ENCODE data around the gene MAGI1.
"Not testable (repeated sequence)": the region's sequence is repeated elsewhere in the genome, so short reads cannot be mapped to it uniquely, and the experiment has no call there.

Gene MAGI1

DNA sequence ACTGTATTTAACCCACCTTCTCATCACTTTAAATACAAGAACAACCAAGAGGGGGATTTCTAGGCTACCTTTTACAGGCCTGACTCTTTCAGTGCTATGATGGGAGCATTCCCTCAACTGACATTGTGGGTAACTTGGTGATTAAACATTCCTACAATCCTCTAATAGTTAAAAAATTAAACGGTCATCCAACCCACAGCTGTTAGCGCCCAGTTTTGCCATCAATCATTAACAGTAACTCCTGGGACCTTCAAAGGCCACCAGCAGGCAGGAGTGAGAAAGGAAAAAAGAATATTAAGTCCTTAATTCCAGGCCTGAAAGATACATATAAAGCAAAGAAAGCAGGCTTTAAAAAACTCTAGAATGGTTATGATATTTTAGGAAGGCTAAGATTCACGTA is 512.1 kb downstream of the MAGI1 start:
- Histone ChIP-seq H4K8ac (ENCODE audit: low read depth, low read length) (no peak overlapping the region), H3K27ac (ENCODE audit: low read depth, low read length) (no peak overlapping the region), H2BK15ac (replicated peaks; ENCODE audit: low read depth) (no peak overlapping the region), H3K4me3 (ENCODE audit: low read length) (no peak overlapping the region), H3K4me1 (ENCODE audit: control insufficient read depth, low read depth, low read length) (no peaks in the 10 kb centered on the region), H3K4me2 (ENCODE audit: low read length) (no peak overlapping the region), H3K36me3 (ENCODE audit: control insufficient read depth, insufficient read depth, low read length) (no peaks in the 10 kb centered on the region), H3K23ac (ENCODE audit: low read length) (no peak overlapping the region), H3K27me3 (ENCODE audit: insufficient read depth, low read length, poor library complexity) (no peaks in the 10 kb centered on the region), H3K56ac (ENCODE audit: low read length) (no peak overlapping the region), H3K79me2 (ENCODE audit: control insufficient read depth, insufficient read depth, low read length) (no peaks in the 10 kb centered on the region), H2AK5ac (ENCODE audit: low read length) (no peak overlapping the region), H2BK5ac (ENCODE audit: low read length) (no peak overlapping the region), H3K9ac (ENCODE audit: low read length) (no peak overlapping the region), H3K18ac (ENCODE audit: low read length) (no peak overlapping the region), H2BK120ac (ENCODE audit: low read depth, low read length) (no peak overlapping the region), H4K5ac (ENCODE audit: low read length) (no peak overlapping the region), H3K4ac (ENCODE audit: low read depth, low read length) (no peak overlapping the region), H3K79me1 (ENCODE audit: low read length) (peaks cover 2% of the 10 kb centered on the region)
- WGBS (ENCODE audit: extremely low coverage, insufficient coverage, low lambda C conversion rate), result no CpG with 5 or more reads among the region's 3 CpGs
- no peak for DNase-seq

DNA sequence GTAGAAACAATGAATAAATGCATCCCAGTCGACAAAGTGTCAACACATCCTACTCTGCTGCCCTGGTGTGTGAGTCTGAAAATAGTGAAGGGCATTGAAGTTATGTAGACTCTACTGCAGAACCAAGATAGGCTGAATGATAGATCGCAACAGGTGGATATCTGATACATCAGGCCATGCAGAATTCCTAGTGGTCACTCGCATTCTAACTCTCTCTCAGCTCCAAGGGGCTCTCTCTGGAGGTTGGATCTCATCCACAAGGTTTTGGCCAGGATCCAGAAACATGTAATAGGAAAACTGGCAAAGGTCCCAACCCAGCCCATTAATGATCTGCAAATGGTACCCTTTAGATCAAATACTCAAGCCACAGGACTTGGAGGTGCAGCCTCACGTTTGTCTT is 514.1 kb downstream of the MAGI1 start:
- Histone ChIP-seq H2BK5ac (ENCODE audit: low read length) (no peak overlapping the region), H3K27me3 (ENCODE audit: insufficient read depth, low read length, poor library complexity) (no peaks in the 10 kb centered on the region), H3K4me2 (ENCODE audit: low read length) (no peak overlapping the region), H3K79me1 (ENCODE audit: low read length) (peaks cover 2% of the 10 kb centered on the region), H3K27ac (ENCODE audit: low read depth, low read length) (no peak overlapping the region), H3K4me1 (ENCODE audit: control insufficient read depth, low read depth, low read length) (no peaks in the 10 kb centered on the region), H3K18ac (ENCODE audit: low read length) (no peak overlapping the region), H4K8ac (ENCODE audit: low read depth, low read length) (no peak overlapping the region), H3K79me2 (ENCODE audit: control insufficient read depth, insufficient read depth, low read length) (no peaks in the 10 kb centered on the region), H2BK120ac (ENCODE audit: low read depth, low read length) (no peak overlapping the region), H3K36me3 (ENCODE audit: control insufficient read depth, insufficient read depth, low read length) (no peaks in the 10 kb centered on the region), H3K4ac (ENCODE audit: low read depth, low read length) (no peak overlapping the region), H2BK15ac (replicated peaks; ENCODE audit: low read depth) (no peak overlapping the region), H2AK5ac (ENCODE audit: low read length) (no peak overlapping the region), H3K56ac (ENCODE audit: low read length) (no peak overlapping the region), H3K9ac (ENCODE audit: low read length) (no peak overlapping the region), H4K5ac (ENCODE audit: low read length) (no peak overlapping the region), H3K4me3 (ENCODE audit: low read length) (no peak overlapping the region), H3K23ac (ENCODE audit: low read length) (no peak overlapping the region)
- no peak for DNase-seq
- no CpG with 5 or more reads among the region's 4 CpGs for WGBS (ENCODE audit: extremely low coverage, insufficient coverage, low lambda C conversion rate)

DNA sequence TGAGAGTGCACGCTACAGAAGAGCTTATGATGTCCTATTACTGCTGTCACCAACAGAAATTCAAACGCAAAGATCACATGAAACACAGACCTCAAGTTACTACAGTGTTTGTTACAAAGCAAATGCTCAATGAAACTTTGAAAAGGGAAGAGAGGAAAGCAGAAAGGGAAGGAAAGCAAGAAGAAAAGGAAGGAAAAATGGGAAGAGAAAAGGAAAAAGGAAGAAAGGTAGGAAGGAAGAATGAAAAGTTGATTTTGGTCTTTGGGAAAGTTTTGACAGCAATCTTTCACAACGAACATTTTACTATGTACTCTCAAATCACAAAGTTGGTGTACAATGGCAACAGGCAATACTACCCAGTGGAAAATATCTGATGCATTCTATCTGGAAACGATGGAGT is 514.8 kb downstream of the MAGI1 start:
- Histone ChIP-seq H3K9ac (ENCODE audit: low read length) (no peak overlapping the region), H3K36me3 (ENCODE audit: control insufficient read depth, insufficient read depth, low read length) (no peaks in the 10 kb centered on the region), H3K18ac (ENCODE audit: low read length) (no peak overlapping the region), H4K8ac (ENCODE audit: low read depth, low read length) (no peak overlapping the region), H2BK15ac (replicated peaks; ENCODE audit: low read depth) (no peak overlapping the region), H3K23ac (ENCODE audit: low read length) (no peak overlapping the region), H2BK5ac (ENCODE audit: low read length) (no peak overlapping the region), H2BK120ac (ENCODE audit: low read depth, low read length) (no peak overlapping the region), H3K79me1 (ENCODE audit: low read length) (peaks cover 2% of the 10 kb centered on the region), H4K5ac (ENCODE audit: low read length) (no peak overlapping the region), H3K4me1 (ENCODE audit: control insufficient read depth, low read depth, low read length) (no peaks in the 10 kb centered on the region), H3K4ac (ENCODE audit: low read depth, low read length) (no peak overlapping the region), H3K4me3 (ENCODE audit: low read length) (no peak overlapping the region), H3K56ac (ENCODE audit: low read length) (no peak overlapping the region), H2AK5ac (ENCODE audit: low read length) (no peak overlapping the region), H3K27me3 (ENCODE audit: insufficient read depth, low read length, poor library complexity) (no peaks in the 10 kb centered on the region), H3K4me2 (ENCODE audit: low read length) (no peak overlapping the region), H3K27ac (ENCODE audit: low read depth, low read length) (no peak overlapping the region), H3K79me2 (ENCODE audit: control insufficient read depth, insufficient read depth, low read length) (no peaks in the 10 kb centered on the region)
- no peak for DNase-seq
- WGBS (ENCODE audit: extremely low coverage, insufficient coverage, low lambda C conversion rate), result no CpG with 5 or more reads among the region's 4 CpGs

DNA sequence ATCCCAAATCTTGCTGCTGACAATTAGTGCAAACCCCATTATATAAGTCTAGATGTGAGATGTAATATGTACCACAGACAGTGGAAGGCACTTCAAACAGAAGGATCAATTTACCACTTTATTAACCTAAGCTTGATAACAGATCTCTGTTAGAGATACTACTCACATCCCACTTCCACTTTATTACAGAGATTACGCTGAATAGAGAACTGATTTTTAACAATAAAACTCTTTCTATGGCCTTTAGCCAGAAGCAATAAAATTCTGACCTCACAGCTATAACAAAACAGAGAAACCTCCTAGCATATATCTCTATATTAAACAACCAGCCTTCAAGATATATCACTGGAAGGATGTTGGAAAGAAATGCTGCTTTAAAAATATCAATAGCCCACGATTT is 517.7 kb downstream of the MAGI1 start:
- DNase-seq, result no peak
- H3K4me3 ChIP-seq (ENCODE audit: low read length), result no peak overlapping the region
- no peak overlapping the region for H4K8ac ChIP-seq (ENCODE audit: low read depth, low read length)
- H2BK15ac ChIP-seq (replicated peaks; ENCODE audit: low read depth), result no peak overlapping the region
- H3K56ac ChIP-seq (ENCODE audit: low read length), result no peak overlapping the region
- H3K27ac ChIP-seq (ENCODE audit: low read depth, low read length), result no peak overlapping the region
- no peak overlapping the region for H3K4ac ChIP-seq (ENCODE audit: low read depth, low read length)
- H4K5ac ChIP-seq (ENCODE audit: low read length), result no peak overlapping the region
- no peaks in the 10 kb centered on the region for H3K36me3 ChIP-seq (ENCODE audit: control insufficient read depth, insufficient read depth, low read length)
- H3K79me2 ChIP-seq (ENCODE audit: control insufficient read depth, insufficient read depth, low read length), result no peaks in the 10 kb centered on the region
- peaks cover 2% of the 10 kb centered on the region for H3K79me1 ChIP-seq (ENCODE audit: low read length)
- H2BK5ac ChIP-seq (ENCODE audit: low read length), result no peak overlapping the region
- no peaks in the 10 kb centered on the region for H3K27me3 ChIP-seq (ENCODE audit: insufficient read depth, low read length, poor library complexity)
- no peak overlapping the region for H3K4me2 ChIP-seq (ENCODE audit: low read length)
- no peak overlapping the region for H2AK5ac ChIP-seq (ENCODE audit: low read length)
- no peak overlapping the region for H3K18ac ChIP-seq (ENCODE audit: low read length)
- no peak overlapping the region for H3K23ac ChIP-seq (ENCODE audit: low read length)
- H2BK120ac ChIP-seq (ENCODE audit: low read depth, low read length), result no peak overlapping the region
- no peaks in the 10 kb centered on the region for H3K4me1 ChIP-seq (ENCODE audit: control insufficient read depth, low read depth, low read length)
- WGBS (ENCODE audit: extremely low coverage, insufficient coverage, low lambda C conversion rate), result no CpG with 5 or more reads among the region's 2 CpGs
- H3K9ac ChIP-seq (ENCODE audit: low read length), result no peak overlapping the region

DNA sequence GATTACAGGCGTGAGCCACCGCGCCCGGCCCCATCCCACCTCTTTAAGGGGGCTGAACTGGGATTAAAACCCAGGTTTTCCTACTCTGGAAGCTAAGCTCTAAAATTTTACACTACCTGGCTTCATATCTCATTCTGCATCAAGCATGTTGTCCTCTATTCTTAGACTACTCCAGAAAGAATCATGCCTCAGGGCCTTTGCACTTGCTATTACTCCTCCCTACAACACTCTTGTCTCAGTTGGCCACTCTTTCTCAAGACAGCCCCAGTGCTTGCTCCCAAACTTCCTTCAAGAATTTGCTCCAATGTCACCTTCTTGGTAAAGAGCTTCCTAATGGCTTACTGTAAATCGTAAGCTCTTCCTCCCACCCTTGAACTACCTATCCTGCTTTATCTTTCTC is 521.7 kb downstream of the MAGI1 start:
- H3K36me3 ChIP-seq (ENCODE audit: control insufficient read depth, insufficient read depth, low read length), result no peaks in the 10 kb centered on the region
- H3K79me2 ChIP-seq (ENCODE audit: control insufficient read depth, insufficient read depth, low read length), result no peaks in the 10 kb centered on the region
- H3K27me3 ChIP-seq (ENCODE audit: insufficient read depth, low read length, poor library complexity), result no peaks in the 10 kb centered on the region
- no peak overlapping the region for H2BK5ac ChIP-seq (ENCODE audit: low read length)
- no peak overlapping the region for H3K9ac ChIP-seq (ENCODE audit: low read length)
- no peak overlapping the region for H4K8ac ChIP-seq (ENCODE audit: low read depth, low read length)
- H3K23ac ChIP-seq (ENCODE audit: low read length), result no peak overlapping the region
- H3K79me1 ChIP-seq (ENCODE audit: low read length), result no peaks in the 10 kb centered on the region
- H3K56ac ChIP-seq (ENCODE audit: low read length), result no peak overlapping the region
- no peak overlapping the region for H3K27ac ChIP-seq (ENCODE audit: low read depth, low read length)
- H3K4ac ChIP-seq (ENCODE audit: low read depth, low read length), result no peak overlapping the region
- DNase-seq, result no peak
- no peak overlapping the region for H4K5ac ChIP-seq (ENCODE audit: low read length)
- H3K4me1 ChIP-seq (ENCODE audit: control insufficient read depth, low read depth, low read length), result no peaks in the 10 kb centered on the region
- no peak overlapping the region for H3K18ac ChIP-seq (ENCODE audit: low read length)
- H3K4me3 ChIP-seq (ENCODE audit: low read length), result no peak overlapping the region
- H2BK120ac ChIP-seq (ENCODE audit: low read depth, low read length), result no peak overlapping the region
- H3K4me2 ChIP-seq (ENCODE audit: low read length), result no peak overlapping the region
- H2BK15ac ChIP-seq (replicated peaks; ENCODE audit: low read depth), result no peak overlapping the region
- H2AK5ac ChIP-seq (ENCODE audit: low read length), result no peak overlapping the region
- no CpG with 5 or more reads among the region's 5 CpGs for WGBS (ENCODE audit: extremely low coverage, insufficient coverage, low lambda C conversion rate)

DNA sequence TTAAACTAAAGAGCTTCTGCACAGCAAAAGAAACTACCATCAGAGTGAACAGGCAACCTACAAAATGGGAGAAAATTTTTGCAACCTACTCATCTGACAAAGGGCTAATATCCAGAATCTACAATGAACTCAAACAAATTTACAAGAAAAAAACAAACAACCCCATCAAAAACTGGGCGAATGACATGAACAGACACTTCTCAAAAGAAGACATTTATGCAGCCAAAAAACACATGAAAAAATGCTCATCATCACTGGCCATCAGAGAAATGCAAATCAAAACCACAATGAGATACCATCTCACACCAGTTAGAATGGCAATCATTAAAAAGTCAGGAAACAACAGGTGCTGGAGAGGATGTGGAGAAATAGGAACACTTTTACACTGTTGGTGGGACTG is 524.4 kb downstream of the MAGI1 start:
- not testable (repeated sequence) for H2AK5ac ChIP-seq (ENCODE audit: low read length); H3K56ac ChIP-seq (ENCODE audit: low read length); H3K4me3 ChIP-seq (ENCODE audit: low read length); H2BK15ac ChIP-seq (replicated peaks; ENCODE audit: low read depth); H3K18ac ChIP-seq (ENCODE audit: low read length); H3K4ac ChIP-seq (ENCODE audit: low read depth, low read length); H3K79me1 ChIP-seq (ENCODE audit: low read length); H4K8ac ChIP-seq (ENCODE audit: low read depth, low read length); H3K9ac ChIP-seq (ENCODE audit: low read length); H3K4me2 ChIP-seq (ENCODE audit: low read length); H3K27ac ChIP-seq (ENCODE audit: low read depth, low read length); H3K79me2 ChIP-seq (ENCODE audit: control insufficient read depth, insufficient read depth, low read length); H2BK5ac ChIP-seq (ENCODE audit: low read length); H3K36me3 ChIP-seq (ENCODE audit: control insufficient read depth, insufficient read depth, low read length); H3K4me1 ChIP-seq (ENCODE audit: control insufficient read depth, low read depth, low read length); H2BK120ac ChIP-seq (ENCODE audit: low read depth, low read length); H4K5ac ChIP-seq (ENCODE audit: low read length); DNase-seq; H3K27me3 ChIP-seq (ENCODE audit: insufficient read depth, low read length, poor library complexity); H3K23ac ChIP-seq (ENCODE audit: low read length)
- no CpG with 5 or more reads among the region's 1 CpG for WGBS (ENCODE audit: extremely low coverage, insufficient coverage, low lambda C conversion rate)

Data from mesendoderm (in vitro differentiated cells).